ENCODE data around the gene CTDNEP1. TPM values are rescaled to one million over a fixed set of nuclear protein-coding genes. Genes with fewer than 3 reads are reported as not detected.

CTDNEP1 gene
- total RNA-seq, 1 donor from 2014 or later = 64.6 TPM

DNA sequence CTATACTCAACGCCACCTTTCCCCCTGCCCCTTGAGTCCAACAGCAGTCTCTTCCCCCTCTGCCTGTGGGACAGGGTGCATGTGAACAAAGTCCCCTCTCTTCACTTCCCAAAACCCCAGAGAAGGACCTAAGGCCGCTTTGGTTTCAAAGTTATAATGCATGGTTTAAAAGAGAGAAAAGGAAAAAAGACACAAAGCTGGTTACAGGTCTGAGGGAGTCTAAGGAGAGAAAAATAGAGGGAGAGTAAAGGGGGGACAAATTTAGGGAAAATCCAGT, 8.1 kb downstream of the CTDNEP1 start:
- no peaks in the 10 kb centered on the region for H3K9me3 ChIP-seq
- H3K27ac ChIP-seq = peak overlapping the region; percentile 99
- no peak for DNase-seq (ENCODE audit: extremely low spot score in 2 of 2)
- H3K4me3 ChIP-seq = peak overlapping the region; percentile 64 to 100
- H3K27me3 ChIP-seq = no peaks in the 10 kb centered on the region
- H3K36me3 ChIP-seq = peaks cover 0 to 42% of the 10 kb centered on the region in 2 donors
- peaks cover 35% of the 10 kb centered on the region for H3K4me1 ChIP-seq
- TF ChIP-seq, protein P1, sequence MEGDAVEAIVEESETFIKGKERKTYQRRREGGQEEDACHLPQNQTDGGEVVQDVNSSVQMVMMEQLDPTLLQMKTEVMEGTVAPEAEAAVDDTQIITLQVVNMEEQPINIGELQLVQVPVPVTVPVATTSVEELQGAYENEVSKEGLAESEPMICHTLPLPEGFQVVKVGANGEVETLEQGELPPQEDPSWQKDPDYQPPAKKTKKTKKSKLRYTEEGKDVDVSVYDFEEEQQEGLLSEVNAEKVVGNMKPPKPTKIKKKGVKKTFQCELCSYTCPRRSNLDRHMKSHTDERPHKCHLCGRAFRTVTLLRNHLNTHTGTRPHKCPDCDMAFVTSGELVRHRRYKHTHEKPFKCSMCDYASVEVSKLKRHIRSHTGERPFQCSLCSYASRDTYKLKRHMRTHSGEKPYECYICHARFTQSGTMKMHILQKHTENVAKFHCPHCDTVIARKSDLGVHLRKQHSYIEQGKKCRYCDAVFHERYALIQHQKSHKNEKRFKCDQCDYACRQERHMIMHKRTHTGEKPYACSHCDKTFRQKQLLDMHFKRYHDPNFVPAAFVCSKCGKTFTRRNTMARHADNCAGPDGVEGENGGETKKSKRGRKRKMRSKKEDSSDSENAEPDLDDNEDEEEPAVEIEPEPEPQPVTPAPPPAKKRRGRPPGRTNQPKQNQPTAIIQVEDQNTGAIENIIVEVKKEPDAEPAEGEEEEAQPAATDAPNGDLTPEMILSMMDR (IDR thresholded peaks at IDR 0.05) = no peak
- intact Hi-C loops (cut with DNase I) = no loop called here

DNA sequence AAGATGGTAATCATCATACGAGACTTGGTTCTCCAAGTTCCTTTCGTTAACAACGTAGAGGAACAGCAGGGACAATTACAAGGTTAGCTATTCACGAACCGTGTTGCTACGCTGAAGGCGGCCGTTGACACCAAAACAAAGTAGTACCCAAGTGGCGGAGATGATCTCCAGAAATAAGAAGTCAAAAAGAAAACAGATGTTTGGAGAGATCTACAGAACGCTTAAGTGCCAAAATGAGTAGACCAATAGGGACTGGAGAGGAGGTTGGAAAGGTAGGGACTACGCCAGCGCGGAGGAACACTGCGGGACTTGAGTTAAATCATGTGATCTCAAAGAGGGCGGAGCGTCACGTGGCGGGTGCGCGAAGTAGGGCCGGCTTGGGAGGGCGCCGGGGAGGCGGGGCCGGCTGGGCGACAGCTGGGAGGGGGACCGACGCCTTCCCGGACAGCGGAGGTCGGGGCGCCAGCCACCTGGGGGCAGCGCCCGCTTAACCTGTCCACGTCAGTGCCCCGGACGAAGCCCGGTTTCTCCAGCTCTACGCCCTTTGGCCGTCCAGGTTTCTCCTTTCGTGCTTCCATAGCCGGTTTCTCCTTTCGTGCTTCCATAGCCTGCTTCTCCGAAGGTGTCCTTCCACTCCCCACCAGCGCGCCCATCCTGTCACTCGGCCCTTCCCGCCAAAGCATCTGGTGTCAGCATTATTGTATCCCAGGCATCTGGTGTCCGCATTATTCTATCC, 8.6 kb downstream of the CTDNEP1 start:
- Histone ChIP-seq H3K4me1 (peaks cover 30% of the 10 kb centered on the region), H3K27me3 (no peaks in the 10 kb centered on the region), H3K9me3 (no peaks in the 10 kb centered on the region), H3K36me3 (peaks cover 0 to 42% of the 10 kb centered on the region in 2 donors), H3K27ac (peak overlapping the region; percentile 99), H3K4me3 (peak overlapping the region; percentile 64 to 100)
- intact Hi-C loops (cut with DNase I) = no loop called here
- TF ChIP-seq POLR2AphosphoS5 (IDR thresholded peaks at IDR 0.05; ENCODE audit: insufficient read depth in 1 of 2, low read depth in 1 of 2) (peak; percentile 92 to 99), POLR2A (IDR thresholded peaks at IDR 0.05) (no peak)
- TF ChIP-seq, protein P1 (IDR thresholded peaks at IDR 0.05) = no peak
- no peak for DNase-seq (ENCODE audit: extremely low spot score in 2 of 2)

DNA sequence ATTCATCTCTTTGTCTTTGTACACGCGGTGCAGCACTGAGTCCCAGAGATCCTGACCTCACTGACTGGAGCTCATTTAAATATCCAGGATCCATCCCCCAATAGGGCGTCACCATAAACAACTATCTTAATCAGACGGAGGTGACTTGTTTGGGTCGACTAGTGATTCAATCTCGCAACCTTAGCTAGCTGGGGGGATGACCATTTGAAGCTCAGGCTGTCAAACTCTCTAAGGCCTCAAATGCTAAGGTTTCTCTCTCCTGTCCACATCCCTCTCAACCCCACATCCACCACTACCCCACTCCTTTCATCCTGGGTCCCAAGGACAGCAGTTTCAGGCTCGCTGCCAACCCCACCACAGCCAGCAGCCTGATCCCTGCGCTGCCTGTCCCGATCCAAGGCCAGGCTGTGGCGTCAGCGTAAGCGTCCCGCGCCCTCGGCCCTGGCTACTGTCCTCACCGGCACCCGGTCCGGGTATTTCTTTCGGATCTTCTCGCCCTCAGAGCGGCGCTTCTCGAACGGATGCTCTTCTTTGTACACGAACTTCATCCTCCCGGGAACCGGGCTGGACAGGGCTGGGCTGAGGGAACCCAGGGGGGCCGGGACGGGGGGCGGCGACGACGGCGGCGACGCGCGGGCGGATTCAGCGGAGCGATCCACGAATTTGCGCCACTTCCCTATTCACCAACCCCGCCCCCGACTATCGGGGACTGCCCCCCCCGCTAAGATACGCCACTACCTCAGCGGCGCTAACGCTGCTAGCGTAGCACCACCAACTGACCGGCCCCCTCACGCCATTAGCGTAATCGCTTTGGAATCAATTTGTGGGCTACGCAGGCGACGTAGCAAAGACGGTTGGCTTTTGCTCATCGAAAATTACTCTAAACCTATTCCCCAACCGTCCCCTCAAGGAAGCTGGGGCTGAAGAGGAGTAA, 9.5 kb downstream of the CTDNEP1 start, which contains the start of gene GABARAP:
GABARAP (minus strand) TSS at position 667 of the 934 bp plus-strand sequence; CDS start at position 548, 119 bp downstream.
- H3K27me3 ChIP-seq = no peaks in the 10 kb centered on the region
- TF ChIP-seq POLR2AphosphoS5 (IDR thresholded peaks at IDR 0.05; ENCODE audit: insufficient read depth in 1 of 2, low read depth in 1 of 2) (peak in 1 of 2 donors; percentile 94), POLR2A (IDR thresholded peaks at IDR 0.05) (peak in 1 of 2 donors; percentile 76)
- TF ChIP-seq, protein P1 (IDR thresholded peaks at IDR 0.05) = no peak
- DNase-seq (ENCODE audit: extremely low spot score in 2 of 2) = no peak
- H3K27ac ChIP-seq = peak within 1 kb of the TSS; percentile 99
- intact Hi-C loops (cut with DNase I) = no loop called here
- H3K4me1 ChIP-seq = peaks cover 30% of the 10 kb centered on the region
- H3K4me3 ChIP-seq = peak within 1 kb of the TSS; percentile 64 to 100
- H3K9me3 ChIP-seq = no peaks in the 10 kb centered on the region
- peaks cover 0 to 41% of the 10 kb centered on the region in 2 donors for H3K36me3 ChIP-seq

DNA sequence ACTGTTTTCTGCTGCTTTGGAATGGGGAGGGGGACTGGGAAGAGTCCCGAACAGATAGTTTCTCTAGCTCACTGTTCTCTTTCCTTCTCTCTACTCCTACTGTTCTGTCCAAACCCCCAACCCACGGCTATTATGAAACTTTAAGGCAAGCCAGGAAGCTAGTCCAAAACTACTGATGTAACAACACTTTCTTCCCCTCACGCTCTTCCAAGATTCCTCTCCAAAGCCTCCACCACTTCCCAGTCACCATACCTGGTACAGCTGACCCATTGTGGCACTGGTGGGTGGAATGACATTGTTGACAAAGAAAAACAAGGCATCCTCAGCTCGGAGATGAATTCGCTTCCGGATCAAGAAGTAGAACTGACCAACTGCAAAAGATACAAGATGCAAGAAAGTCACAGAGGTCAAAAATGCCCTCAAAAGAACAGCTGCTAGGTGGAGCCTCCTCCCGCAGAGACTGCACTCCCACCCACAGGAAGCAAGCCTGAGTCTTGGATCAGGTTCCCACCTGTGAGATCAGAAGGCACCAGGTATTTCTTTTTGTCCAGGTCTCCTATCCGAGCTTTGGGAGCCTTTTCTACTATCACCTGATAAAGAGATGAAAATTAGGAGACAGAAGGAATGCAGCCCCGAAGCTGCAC, 10.3 kb downstream of the CTDNEP1 start:
- peaks cover 37% of the 10 kb centered on the region for H3K4me1 ChIP-seq
- no peak for TF ChIP-seq POLR2A (IDR thresholded peaks at IDR 0.05)
- no peak for TF ChIP-seq POLR2AphosphoS5 (IDR thresholded peaks at IDR 0.05; ENCODE audit: insufficient read depth in 1 of 2, low read depth in 1 of 2)
- TF ChIP-seq, protein P1 (IDR thresholded peaks at IDR 0.05) = no peak
- intact Hi-C loops (cut with DNase I) = no loop called here

More for the DNA sequence above, 10.3 kb downstream of the CTDNEP1 start:
- peak overlapping the region; percentile 99 for H3K27ac ChIP-seq
- peaks cover 0 to 38% of the 10 kb centered on the region in 2 donors for H3K36me3 ChIP-seq
- no peaks in the 10 kb centered on the region for H3K9me3 ChIP-seq
- peak overlapping the region; percentile 64 to 100 for H3K4me3 ChIP-seq
- H3K27me3 ChIP-seq = no peaks in the 10 kb centered on the region
- no peak for DNase-seq (ENCODE audit: extremely low spot score in 2 of 2)

All from vagina (tissue), 2 donors.